Activated naive CD8-positive, alpha-beta T cell treated with anti-CD3 and anti-CD28 coated beads for 36 hours (primary cell): Measurements from ENCODE around the gene TRPC6. TPM values are rescaled to one million over a fixed set of nuclear protein-coding genes. Genes with fewer than 3 reads are reported as not detected.
"Not testable (repeated sequence)": the region's sequence is repeated elsewhere in the genome, so short reads cannot be mapped to it uniquely, and the experiment has no call there.

ENCODE experiments used
- DNase-seq: peaks from one replicate; pipeline ENCODE4 v3.0.0; 2021
- H3K27ac Mint-ChIP-seq: one replicate; pipeline ENCODE4 v1.8.0; 2022; ENCODE audit warnings: mild to moderate bottlenecking, moderate library complexity, mixed read lengths
- H3K27me3 Mint-ChIP-seq: one replicate; pipeline ENCODE4 v1.8.0; 2022; ENCODE audit warnings: mild to moderate bottlenecking, mixed read lengths
- H3K36me3 Mint-ChIP-seq: one replicate; pipeline ENCODE4 v1.8.0; 2021; ENCODE audit warnings: mild to moderate bottlenecking, mixed read lengths
- H3K4me1 Mint-ChIP-seq: one replicate; pipeline ENCODE4 v1.8.0; 2021; ENCODE audit warnings: mixed read lengths
- H3K4me3 Mint-ChIP-seq: one replicate; pipeline ENCODE4 v1.8.0; 2022; ENCODE audit warnings: mild to moderate bottlenecking, moderate library complexity, mixed read lengths
- H3K9me3 Mint-ChIP-seq: one replicate; pipeline ENCODE4 v1.8.0; 2022; ENCODE audit warnings: mixed read lengths
- total RNA-seq, 2 experiments: library from RNA; stranded (reverse); gene quantifications; one replicate each; pipeline ENCODE4 v1.2.3, GENCODE V29; 2021

Gene TRPC6
- total RNA-seq, 2 experiments from 2014 or later: not detected

DNA sequence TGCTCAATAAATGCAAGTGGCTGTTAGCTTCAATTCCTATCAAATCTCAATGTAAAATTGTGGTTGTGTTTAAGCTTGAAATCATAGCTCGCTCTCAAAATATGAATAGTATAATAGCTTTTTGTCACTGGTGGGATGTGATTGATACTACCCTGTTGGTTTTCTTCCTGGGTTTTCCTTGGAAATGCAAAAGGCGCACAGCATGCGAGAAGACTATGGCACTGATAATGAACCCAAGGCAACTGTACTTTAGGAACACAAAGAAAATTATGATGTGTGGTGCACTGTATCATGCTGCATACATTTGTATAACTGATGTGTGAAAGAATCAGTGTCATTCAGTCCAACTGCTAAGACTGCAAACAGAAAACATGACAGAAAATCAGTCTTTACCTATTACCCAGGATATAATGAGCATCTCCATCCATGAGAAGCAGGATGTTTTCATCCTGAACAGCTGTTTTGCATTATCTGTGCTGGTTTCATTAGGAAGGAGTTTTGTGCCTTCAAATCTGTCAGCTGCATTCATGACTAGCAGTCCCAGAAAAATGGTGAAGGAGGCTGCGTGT is 101.2 kb downstream of the TRPC6 start:
- Mint-ChIP-seq H3K27ac (no peak overlapping the region), H3K4me1 (no peaks in the 10 kb centered on the region), H3K4me3 (no peak overlapping the region), H3K27me3 (no peaks in the 10 kb centered on the region), H3K9me3 (no peaks in the 10 kb centered on the region), H3K36me3 (no peaks in the 10 kb centered on the region)
- DNase-seq: no peak

DNA sequence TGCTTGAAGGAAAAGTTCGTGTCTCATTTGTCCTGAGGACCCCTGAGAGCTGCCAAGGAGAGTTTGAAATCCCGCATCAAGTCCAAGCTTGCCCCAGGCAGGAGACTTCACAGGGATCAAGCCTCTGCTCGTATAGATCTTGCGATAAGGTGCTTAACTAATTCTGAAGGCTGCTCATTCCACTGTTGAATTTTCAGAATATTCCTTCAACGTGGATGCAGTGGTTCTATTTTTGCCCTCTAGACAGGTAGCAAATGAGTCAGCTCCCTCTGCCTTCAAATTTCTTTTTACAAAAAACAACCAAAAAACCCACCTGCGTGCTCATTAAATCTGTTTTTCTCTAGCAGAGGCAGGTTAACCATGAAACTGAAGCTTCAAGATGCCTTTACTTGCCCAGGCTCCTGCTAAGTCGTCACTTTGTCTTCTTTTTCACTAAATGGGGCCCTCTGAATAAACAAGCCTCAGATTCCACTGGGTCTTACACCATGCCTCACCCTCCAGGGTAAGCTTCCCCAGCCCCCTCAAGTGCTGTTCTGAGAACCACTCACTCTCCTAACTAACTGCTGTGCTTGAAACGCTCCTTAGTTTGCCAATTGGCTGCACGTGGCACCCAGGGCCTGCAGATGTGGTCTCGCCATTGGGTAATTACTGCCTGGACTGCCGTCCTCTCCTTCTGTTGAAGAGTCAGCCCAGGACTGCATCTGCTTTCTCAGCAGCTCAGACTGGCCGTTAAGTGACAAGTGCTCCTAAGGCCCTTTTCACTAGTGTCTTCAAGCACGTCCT is 105.0 kb downstream of the TRPC6 start:
- no peaks in the 10 kb centered on the region for H3K27me3 Mint-ChIP-seq
- H3K4me1 Mint-ChIP-seq: no peaks in the 10 kb centered on the region
- H3K27ac Mint-ChIP-seq: no peak overlapping the region
- no peaks in the 10 kb centered on the region for H3K9me3 Mint-ChIP-seq
- no peaks in the 10 kb centered on the region for H3K36me3 Mint-ChIP-seq
- no peak overlapping the region for H3K4me3 Mint-ChIP-seq
- DNase-seq: no peak

DNA sequence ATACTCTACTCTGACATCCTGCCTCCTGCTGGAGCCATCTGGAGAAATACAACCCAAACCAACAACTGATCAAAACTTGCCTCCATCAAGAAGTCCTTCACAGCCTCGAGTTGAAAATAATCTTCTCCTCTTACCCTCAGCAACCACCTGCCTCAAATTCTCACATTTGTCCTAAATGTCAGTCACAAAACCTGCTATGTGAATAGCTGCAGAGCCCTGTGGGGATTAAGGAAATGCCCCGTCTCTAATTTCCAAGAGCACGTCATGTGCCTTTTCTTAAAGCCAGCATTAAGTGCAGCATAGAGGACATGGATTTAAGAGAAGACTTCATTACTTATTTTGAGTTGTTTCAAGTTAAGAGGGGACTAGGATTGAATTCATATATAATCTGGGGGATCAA is 105.9 kb downstream of the TRPC6 start:
- Mint-ChIP-seq H3K4me3 (no peak overlapping the region), H3K4me1 (no peaks in the 10 kb centered on the region), H3K27ac (no peak overlapping the region), H3K9me3 (no peaks in the 10 kb centered on the region), H3K27me3 (no peaks in the 10 kb centered on the region), H3K36me3 (no peaks in the 10 kb centered on the region)
- DNase-seq: no peak

DNA sequence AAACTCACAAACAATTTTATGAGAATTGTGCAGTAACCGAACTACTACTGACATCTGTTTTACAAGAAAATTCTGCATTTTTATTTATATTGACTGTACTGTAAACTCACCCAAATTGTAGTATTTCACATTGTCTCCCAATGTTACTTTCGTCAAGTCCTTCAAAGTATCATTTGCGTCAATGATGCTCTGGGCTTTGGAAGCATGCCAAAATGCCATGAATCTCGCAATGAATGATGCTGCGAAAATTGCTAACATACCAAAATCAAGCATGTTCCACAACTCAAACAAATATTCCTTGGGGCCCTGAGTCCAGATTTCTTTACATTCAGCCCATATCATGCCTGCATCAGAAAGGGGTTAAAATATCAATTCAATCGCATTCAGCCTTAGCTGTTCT is 107.6 kb downstream of the TRPC6 start:
- Mint-ChIP-seq H3K4me1 (no peaks in the 10 kb centered on the region), H3K9me3 (no peaks in the 10 kb centered on the region), H3K4me3 (no peak overlapping the region), H3K27me3 (no peaks in the 10 kb centered on the region), H3K27ac (no peak overlapping the region), H3K36me3 (no peaks in the 10 kb centered on the region)
- DNase-seq: no peak

DNA sequence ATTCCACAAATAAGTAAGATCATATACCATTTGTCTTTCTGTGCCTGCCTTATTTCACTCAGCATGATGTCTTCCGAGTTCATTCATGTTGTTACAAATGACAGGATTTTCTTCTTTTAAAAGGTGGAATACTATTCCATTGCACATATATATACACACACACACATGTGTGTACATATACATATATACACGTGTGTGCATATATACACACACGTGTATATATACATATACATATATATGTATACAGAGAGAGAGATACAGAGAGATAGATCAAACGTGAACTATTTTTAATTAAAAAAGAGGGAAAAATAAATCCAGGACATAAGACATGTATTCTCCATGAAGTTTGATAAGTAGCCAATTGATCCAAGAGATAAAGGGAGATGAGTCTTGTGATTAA is 108.1 kb downstream of the TRPC6 start:
- no peaks in the 10 kb centered on the region for H3K9me3 Mint-ChIP-seq
- no peak for DNase-seq
- H3K27me3 Mint-ChIP-seq: no peaks in the 10 kb centered on the region
- H3K27ac Mint-ChIP-seq: no peak overlapping the region
- no peaks in the 10 kb centered on the region for H3K4me1 Mint-ChIP-seq
- H3K36me3 Mint-ChIP-seq: no peaks in the 10 kb centered on the region
- no peak overlapping the region for H3K4me3 Mint-ChIP-seq

DNA sequence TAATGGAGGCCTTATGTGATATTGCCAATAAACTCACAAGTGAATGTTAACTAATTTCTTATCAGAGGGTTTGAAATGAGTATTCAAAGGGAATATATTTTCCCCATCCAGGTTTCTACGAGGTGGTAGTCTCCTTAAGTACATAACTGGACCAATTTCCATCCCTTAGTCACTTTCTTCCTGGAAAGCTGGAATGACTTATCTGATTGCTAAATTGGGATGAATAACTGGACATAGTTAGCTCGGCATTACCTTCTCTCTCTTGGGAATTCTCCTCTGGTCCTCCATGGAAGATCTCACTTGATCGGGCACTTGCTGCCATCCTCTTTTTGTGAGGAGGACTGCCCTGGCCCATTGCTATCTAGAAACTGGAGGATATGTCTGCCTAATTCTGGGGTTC is 109.1 kb downstream of the TRPC6 start:
- H3K9me3 Mint-ChIP-seq: no peaks in the 10 kb centered on the region
- no peak overlapping the region for H3K4me3 Mint-ChIP-seq
- H3K27me3 Mint-ChIP-seq: no peaks in the 10 kb centered on the region
- no peak for DNase-seq
- no peaks in the 10 kb centered on the region for H3K36me3 Mint-ChIP-seq
- H3K27ac Mint-ChIP-seq: no peak overlapping the region
- no peaks in the 10 kb centered on the region for H3K4me1 Mint-ChIP-seq

DNA sequence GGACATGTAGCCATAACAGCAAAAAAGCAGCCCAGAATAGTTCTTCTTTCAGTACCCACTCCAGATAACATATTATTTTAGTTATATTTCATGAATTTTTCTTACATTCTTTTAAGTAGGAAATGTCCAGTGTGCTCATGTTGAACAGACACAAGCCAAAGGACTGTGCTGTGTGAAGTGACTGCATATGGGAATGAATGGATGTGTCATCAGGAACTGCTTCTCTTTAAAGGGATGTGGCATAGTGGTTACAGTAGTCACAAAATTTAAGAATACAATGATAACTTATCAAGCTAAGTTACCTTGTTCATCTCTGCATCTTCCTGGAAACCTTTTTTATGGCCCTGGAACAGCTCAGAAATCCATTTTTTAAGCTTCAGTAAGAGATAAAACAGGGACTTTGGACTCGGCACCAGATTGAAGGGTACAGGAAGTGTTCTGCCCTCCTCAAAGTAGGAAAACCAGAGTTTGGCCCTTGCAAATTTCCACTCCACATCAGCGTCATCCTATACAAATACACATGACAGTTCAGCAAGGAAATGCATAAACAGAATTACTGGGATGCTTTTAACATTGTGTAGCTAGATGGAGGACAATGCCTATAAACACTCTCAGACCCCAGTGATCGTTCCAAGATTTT is 112.8 kb downstream of the TRPC6 start:
- Mint-ChIP-seq H3K4me1 (no peaks in the 10 kb centered on the region), H3K36me3 (no peaks in the 10 kb centered on the region), H3K9me3 (peaks cover 2% of the 10 kb centered on the region), H3K27ac (no peak overlapping the region), H3K4me3 (no peak overlapping the region), H3K27me3 (no peaks in the 10 kb centered on the region)
- DNase-seq: no peak

DNA sequence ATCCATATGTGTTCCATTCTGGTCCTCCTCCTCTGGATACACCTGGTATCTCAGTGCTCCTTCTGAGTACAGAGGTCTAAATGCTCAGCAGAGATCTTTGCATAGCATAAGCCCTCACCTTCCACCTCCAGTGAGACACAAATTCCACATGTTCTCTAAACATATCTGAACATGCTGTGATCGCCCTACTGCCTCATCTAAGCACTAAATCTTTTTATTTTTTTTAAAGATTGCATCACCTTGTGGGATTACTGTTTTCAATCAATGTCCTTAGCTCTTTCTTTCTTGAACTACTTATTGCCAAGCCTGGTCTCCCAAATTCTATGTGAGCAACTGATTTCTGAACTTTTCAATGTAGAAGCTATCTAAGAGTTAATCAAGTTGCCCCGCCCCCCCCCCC is 113.4 kb downstream of the TRPC6 start:
- no peak overlapping the region for H3K4me3 Mint-ChIP-seq
- peaks cover 2% of the 10 kb centered on the region for H3K9me3 Mint-ChIP-seq
- H3K27me3 Mint-ChIP-seq: no peaks in the 10 kb centered on the region
- no peaks in the 10 kb centered on the region for H3K4me1 Mint-ChIP-seq
- no peak for DNase-seq
- no peaks in the 10 kb centered on the region for H3K36me3 Mint-ChIP-seq
- no peak overlapping the region for H3K27ac Mint-ChIP-seq

DNA sequence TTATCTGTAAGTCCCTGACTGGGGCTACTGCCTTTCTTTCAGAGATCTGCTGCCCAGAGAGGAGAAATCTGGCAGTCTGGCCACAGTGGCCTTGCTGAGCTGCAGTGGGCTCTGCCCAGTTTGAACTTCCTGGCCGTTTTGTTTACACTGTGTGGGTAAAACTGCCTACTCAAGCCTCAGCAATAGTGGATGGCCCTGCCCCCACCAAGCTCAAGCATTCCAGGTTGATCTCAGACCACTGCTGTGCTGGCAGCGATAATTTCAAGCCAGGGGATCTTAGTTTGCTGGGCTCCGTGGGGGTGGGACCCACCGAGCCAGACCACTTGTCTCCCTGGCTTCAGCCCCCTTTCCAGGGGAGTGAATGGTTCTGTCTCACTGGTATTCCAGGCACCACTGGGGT is 117.5 kb downstream of the TRPC6 start:
- Mint-ChIP-seq H3K9me3 (peaks cover 12% of the 10 kb centered on the region), H3K4me1 (no peaks in the 10 kb centered on the region), H3K27me3 (no peaks in the 10 kb centered on the region), H3K4me3 (no peak overlapping the region), H3K27ac (no peak overlapping the region), H3K36me3 (no peaks in the 10 kb centered on the region)
- no peak for DNase-seq

DNA sequence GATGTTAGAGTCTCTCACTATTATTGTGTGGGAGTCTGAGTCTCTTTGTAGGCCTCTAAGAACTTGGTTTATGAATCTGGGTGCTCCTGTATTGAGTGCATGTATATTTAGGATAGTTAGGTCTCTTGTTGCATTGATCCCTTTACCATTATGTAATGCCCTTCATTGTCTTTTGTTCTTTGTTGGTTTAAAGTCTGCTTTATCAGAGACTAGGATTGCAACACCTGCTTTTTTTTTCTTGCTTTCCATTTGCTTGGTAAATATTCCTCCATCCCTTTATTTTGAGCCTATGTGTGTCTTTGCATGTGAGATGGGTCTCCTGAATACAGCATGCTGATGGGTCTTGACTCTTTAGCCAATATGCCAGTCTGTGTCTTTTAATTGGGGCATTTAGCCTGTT is 119.4 kb downstream of the TRPC6 start:
- DNase-seq, H3K27ac Mint-ChIP-seq, H3K27me3 Mint-ChIP-seq, H3K36me3 Mint-ChIP-seq, H3K4me1 Mint-ChIP-seq, H3K4me3 Mint-ChIP-seq: not testable (repeated sequence)
- peaks cover 12% of the 10 kb centered on the region for H3K9me3 Mint-ChIP-seq

DNA sequence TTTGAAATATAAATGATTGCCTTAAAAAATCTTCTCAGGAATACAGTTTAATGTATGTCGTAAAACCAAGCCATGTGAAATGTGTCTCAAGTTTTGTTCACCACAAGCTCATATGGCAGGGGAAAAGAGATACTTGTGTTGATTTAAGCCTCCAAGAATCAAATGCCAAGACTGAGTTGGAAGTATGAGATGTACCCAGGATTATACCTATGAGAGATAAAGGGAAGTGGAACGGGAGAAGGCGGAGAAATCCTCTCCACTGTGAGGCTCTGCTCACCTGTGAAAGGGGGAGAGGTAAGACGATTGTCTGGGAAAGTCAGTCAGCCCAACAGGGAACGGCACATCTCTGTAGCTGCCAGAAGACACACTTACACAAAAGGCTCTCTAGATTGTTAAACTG is 124.8 kb downstream of the TRPC6 start:
- H3K36me3 Mint-ChIP-seq: no peaks in the 10 kb centered on the region
- peaks cover 9% of the 10 kb centered on the region for H3K9me3 Mint-ChIP-seq
- H3K4me1 Mint-ChIP-seq: no peaks in the 10 kb centered on the region
- H3K27me3 Mint-ChIP-seq: no peaks in the 10 kb centered on the region
- no peak overlapping the region for H3K4me3 Mint-ChIP-seq
- no peak overlapping the region for H3K27ac Mint-ChIP-seq
- no peak for DNase-seq

DNA sequence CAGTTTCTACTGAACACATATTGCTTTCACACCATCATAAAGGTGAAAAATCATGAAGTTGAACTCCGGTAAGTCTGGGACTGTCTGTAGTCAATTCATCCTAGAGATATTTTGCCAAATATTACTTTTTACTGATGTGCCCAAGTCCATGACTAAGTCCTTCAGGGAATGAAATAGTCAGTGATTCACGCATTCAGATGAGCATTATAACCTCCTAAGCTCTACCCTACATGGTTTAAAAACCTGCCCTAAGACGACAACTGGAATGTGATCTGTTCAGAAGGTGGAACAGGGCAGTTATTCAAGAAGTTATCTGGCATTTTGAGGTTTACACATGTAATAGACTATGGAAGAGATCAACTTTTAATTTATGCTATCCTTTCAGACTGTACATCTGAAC is 125.6 kb downstream of the TRPC6 start:
- Mint-ChIP-seq H3K4me1 (no peaks in the 10 kb centered on the region), H3K36me3 (no peaks in the 10 kb centered on the region), H3K9me3 (peaks cover 4% of the 10 kb centered on the region), H3K4me3 (no peak overlapping the region), H3K27me3 (no peaks in the 10 kb centered on the region), H3K27ac (no peak overlapping the region)
- DNase-seq: no peak

DNA sequence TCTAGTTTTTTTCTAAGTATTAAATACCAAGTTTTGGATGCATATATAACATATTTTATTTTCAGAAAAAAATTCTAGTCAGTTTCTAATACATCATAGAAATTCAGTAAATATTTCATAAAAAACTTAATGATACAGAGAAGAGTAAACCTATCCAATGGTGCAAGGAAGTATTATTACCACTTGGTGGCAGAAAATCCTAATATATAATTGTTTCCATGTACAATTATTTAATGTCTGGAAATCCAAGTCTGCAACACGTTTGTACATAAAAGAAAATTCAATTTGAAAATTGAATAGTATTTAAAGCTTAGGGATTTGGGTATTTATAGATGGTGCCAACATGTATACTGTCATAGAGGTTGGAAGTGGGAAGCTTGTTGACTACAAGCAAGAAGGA is 127.0 kb downstream of the TRPC6 start:
- H3K4me1 Mint-ChIP-seq: no peaks in the 10 kb centered on the region
- no peak overlapping the region for H3K27ac Mint-ChIP-seq
- DNase-seq: no peak
- no peaks in the 10 kb centered on the region for H3K9me3 Mint-ChIP-seq
- no peaks in the 10 kb centered on the region for H3K27me3 Mint-ChIP-seq
- no peak overlapping the region for H3K4me3 Mint-ChIP-seq
- H3K36me3 Mint-ChIP-seq: no peaks in the 10 kb centered on the region

DNA sequence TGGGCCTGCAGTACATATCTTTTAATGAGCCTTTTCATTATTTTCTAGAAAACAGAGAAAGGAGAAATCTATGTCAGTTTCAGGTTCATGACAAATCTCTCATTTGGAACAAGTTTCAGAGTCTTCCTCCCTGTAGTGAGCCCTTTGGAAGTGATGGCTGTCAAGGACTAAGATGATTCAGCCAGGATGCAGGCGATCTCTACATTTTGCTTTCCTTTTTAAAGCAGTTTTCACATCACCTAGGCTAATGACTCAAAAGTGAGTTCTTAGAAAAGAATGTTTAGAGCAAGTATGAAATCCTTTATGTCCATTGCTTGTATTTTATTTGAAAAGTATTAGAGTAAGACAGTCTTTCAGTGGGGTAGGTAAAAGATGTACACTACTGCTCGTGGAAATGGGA is 130.1 kb downstream of the TRPC6 start:
- Mint-ChIP-seq H3K36me3 (no peaks in the 10 kb centered on the region), H3K27me3 (no peaks in the 10 kb centered on the region), H3K4me1 (no peaks in the 10 kb centered on the region), H3K27ac (no peak overlapping the region), H3K9me3 (no peaks in the 10 kb centered on the region), H3K4me3 (no peak overlapping the region)
- no peak for DNase-seq

DNA sequence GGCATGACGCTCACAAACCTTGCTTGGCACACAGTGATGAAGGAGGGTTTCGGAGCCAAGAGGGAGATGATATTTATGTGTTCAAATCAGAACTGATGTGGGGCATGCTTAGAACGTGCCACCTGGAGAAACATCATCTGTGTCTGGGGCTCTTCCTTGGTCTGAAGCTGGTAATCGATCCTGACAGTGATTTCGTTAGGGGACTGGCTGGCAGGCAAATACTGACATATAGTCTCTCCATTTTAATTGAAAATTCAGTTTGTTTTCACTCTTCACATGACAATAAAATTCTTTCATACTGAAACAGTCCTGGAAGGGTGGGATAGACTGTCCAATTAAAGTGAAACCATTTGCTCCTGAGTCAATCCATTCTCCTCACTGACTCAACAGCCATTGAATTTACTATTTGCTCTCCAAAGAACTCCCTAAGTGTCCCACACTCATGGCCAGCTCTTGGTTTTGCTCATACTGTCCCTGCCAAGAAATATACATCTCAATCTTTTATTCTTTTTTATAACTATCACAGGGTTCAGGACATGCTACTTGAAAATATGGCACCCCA is 134.8 kb downstream of the TRPC6 start:
- DNase-seq: no peak
- Mint-ChIP-seq H3K4me1 (no peaks in the 10 kb centered on the region), H3K27me3 (no peaks in the 10 kb centered on the region), H3K27ac (no peak overlapping the region), H3K36me3 (no peaks in the 10 kb centered on the region), H3K9me3 (no peaks in the 10 kb centered on the region), H3K4me3 (no peak overlapping the region)

DNA sequence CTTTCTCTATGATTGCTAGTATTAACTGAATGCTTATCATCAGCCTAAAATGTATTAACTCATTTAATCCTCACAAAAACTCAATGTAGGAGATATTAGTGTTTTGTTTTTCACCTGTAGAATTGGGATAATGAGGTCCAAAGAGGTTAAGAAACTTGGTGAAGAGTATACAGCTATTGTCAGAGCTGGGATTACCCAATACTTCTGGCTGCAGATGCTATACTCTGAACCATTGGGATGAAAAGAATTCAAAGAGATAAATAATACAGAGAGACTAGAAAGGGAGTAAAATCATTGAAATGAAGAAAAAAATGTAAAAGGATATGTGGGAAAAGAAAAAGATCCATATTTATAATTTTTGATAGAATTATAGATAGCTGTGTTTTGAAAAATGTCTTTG is 137.1 kb downstream of the TRPC6 start:
- no peak overlapping the region for H3K27ac Mint-ChIP-seq
- no peak for DNase-seq
- H3K36me3 Mint-ChIP-seq: no peaks in the 10 kb centered on the region
- no peak overlapping the region for H3K4me3 Mint-ChIP-seq
- no peaks in the 10 kb centered on the region for H3K9me3 Mint-ChIP-seq
- no peaks in the 10 kb centered on the region for H3K4me1 Mint-ChIP-seq
- no peaks in the 10 kb centered on the region for H3K27me3 Mint-ChIP-seq
